ENCODE results near the gene HMGCR.

HMGCR gene

DNA sequence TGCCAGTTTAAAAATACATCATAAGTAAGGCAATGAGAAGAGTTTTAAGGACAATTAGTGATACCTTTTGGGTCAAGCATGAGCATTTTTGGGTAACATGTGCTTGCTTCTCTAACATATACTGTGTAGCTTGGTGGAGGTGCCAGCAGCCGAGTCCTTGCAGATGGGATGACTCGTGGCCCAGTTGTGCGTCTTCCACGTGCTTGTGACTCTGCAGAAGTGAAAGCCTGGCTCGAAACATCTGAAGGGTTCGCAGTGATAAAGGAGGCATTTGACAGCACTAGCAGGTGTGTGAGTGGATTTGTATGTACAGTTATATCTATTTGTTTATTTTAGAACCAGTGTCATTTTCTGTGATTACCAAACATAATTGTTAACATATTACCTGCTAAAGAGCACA, 18.2 kb downstream of the HMGCR start:
- ATAC-seq (replicated peaks) (no peak), DNase-seq (no peak)
- Mint-ChIP-seq H3K36me3 (peaks cover 47 to 55% of the 10 kb centered on the region in 2 donors), H3K4me1 (peaks cover 0 to 2% of the 10 kb centered on the region in 2 donors), H3K27ac (no peak overlapping the region), H3K9me3 (no peaks in the 10 kb centered on the region), H3K27me3 (no peaks in the 10 kb centered on the region), H3K4me3 (no peak overlapping the region)

- H3K27ac Mint-ChIP-seq: no peak overlapping the region
- peaks cover 42 to 49% of the 10 kb centered on the region in 2 donors for H3K36me3 Mint-ChIP-seq
- DNase-seq: no peak
- no peak for ATAC-seq (replicated peaks)
- no peak overlapping the region for H3K4me3 Mint-ChIP-seq
- no peaks in the 10 kb centered on the region for H3K27me3 Mint-ChIP-seq
- peaks cover 0 to 2% of the 10 kb centered on the region in 2 donors for H3K4me1 Mint-ChIP-seq
- no peaks in the 10 kb centered on the region for H3K9me3 Mint-ChIP-seq
Observed at GRCh38 chr5:75356719-75357118, 19.7 kb downstream of the HMGCR start.

- no peak overlapping the region for H3K4me3 Mint-ChIP-seq
- no peak overlapping the region for H3K27ac Mint-ChIP-seq
- no peaks in the 10 kb centered on the region for H3K27me3 Mint-ChIP-seq
- DNase-seq (no peak), ATAC-seq (replicated peaks) (no peak)
- H3K36me3 Mint-ChIP-seq: peaks cover 44 to 56% of the 10 kb centered on the region in 2 donors
- H3K4me1 Mint-ChIP-seq: peaks cover 0 to 2% of the 10 kb centered on the region in 2 donors
- no peaks in the 10 kb centered on the region for H3K9me3 Mint-ChIP-seq
Observed at GRCh38 chr5:75358117-75358516, 21.1 kb downstream of the HMGCR start.

GRCh38 chr5:75361310-75361709, 24.3 kb downstream of the HMGCR start:
- DNase-seq: no peak
- H3K27ac Mint-ChIP-seq: no peak overlapping the region
- H3K36me3 Mint-ChIP-seq: peaks cover 41 to 59% of the 10 kb centered on the region in 2 donors

DNA sequence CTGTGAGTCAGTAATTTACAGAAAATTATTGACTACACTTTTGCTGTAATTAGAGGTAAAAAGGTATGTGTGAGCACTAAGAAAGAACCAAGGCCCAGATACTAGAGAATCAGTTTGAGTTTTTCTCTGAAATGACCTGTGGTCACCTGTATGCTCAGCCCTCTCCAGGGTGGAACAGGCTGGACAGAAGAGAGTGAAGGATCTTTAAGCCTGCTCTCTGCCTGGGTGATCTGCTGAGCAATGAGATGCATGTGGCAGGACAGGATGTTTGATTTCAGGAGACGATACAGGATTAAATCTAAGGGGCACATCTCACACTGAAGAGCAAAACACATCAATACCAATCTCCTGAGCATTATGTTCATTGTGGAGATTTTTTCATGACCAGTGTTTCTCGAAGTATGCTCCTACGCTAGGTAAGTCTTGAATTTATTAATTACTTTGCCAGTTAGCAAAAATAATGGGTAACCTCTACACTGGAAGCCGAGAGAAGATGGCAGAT, 25.5 kb downstream of the HMGCR start:
- DNase-seq (no peak), ATAC-seq (replicated peaks) (no peak)
- H3K27ac Mint-ChIP-seq: no peak overlapping the region
- peaks cover 35 to 49% of the 10 kb centered on the region in 2 donors for H3K36me3 Mint-ChIP-seq
- H3K27me3 Mint-ChIP-seq: no peaks in the 10 kb centered on the region
- no peaks in the 10 kb centered on the region for H3K9me3 Mint-ChIP-seq
- H3K4me3 Mint-ChIP-seq: no peak overlapping the region
- peaks cover 5 to 6% of the 10 kb centered on the region in 2 donors for H3K4me1 Mint-ChIP-seq

More at GRCh38 chr5:75361310-75361709, 24.3 kb downstream of the HMGCR start:
- peaks cover 0 to 2% of the 10 kb centered on the region in 2 donors for H3K4me1 Mint-ChIP-seq
- ATAC-seq (replicated peaks): no peak
- no peaks in the 10 kb centered on the region for H3K27me3 Mint-ChIP-seq
- H3K9me3 Mint-ChIP-seq: no peaks in the 10 kb centered on the region
- H3K4me3 Mint-ChIP-seq: no peak overlapping the region

DNA sequence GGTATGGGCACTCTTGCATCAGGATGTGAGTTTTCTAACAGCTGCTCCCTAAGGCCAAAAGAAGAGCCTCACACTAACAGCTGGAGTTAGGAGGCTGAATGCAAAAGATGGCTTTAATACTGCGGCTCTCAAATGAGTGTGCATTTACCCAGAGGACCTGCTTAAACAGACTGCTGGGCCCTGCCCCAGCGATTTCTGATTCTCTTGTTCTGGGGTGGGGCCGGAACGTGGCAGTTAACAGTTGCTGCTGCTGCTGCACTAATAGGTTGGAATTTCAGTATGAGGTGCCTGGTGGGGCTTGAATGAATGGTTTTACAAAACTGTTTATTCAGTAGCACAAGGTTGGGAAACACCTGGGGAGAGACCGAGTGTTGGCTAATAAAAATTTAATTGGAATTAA, 26.1 kb downstream of the HMGCR start:
- H3K27ac Mint-ChIP-seq: no peak overlapping the region
- no peak for ATAC-seq (replicated peaks)
- H3K4me1 Mint-ChIP-seq: peaks cover 4 to 6% of the 10 kb centered on the region in 2 donors
- DNase-seq: no peak
- H3K4me3 Mint-ChIP-seq: no peak overlapping the region
- H3K27me3 Mint-ChIP-seq: no peaks in the 10 kb centered on the region
- peaks cover 33 to 47% of the 10 kb centered on the region in 2 donors for H3K36me3 Mint-ChIP-seq
- H3K9me3 Mint-ChIP-seq: no peaks in the 10 kb centered on the region

DNA sequence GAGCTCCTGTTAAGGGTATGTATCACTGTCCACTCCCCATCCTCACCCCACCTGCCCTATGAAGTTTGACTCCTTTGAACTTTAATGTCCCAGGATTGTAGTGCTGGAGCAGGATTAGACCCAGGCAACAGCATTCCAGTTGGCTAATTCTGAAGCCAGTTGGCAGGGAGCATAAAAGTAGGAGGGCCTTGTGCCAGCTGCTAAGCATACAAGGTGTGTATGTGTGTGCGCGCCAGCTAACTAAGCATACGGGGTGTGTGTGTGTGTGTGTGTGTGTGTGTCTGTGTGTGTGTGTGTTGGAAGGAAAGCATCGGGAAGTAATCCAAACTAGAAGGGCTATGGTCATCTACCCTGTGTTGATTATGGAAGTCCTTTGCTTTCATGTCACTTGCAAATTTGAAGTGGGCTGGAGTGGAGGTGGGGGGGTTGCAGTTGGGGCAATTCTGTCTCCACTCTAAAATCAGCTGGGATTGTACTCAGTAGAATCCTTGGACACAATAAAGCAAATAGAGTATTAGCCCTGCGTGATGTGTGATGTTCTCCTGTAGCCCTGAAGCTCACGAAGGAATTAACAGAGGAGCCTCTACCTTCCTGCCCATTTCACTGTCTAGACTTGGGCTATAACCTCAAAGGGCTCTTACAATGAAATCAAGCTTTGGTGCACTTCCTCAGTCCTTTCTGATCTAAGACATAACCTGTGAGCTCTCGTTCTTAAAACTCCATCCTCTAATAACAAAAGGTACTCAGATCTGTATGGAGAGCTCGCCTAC, 26.9 kb downstream of the HMGCR start:
- peaks cover 30 to 43% of the 10 kb centered on the region in 2 donors for H3K36me3 Mint-ChIP-seq
- no peak overlapping the region for H3K4me3 Mint-ChIP-seq
- ATAC-seq (replicated peaks) (peak in 1 of 2 donors; percentile 12), DNase-seq (no peak)
- H3K9me3 Mint-ChIP-seq: no peaks in the 10 kb centered on the region
- no peaks in the 10 kb centered on the region for H3K27me3 Mint-ChIP-seq
- peaks cover 4 to 6% of the 10 kb centered on the region in 2 donors for H3K4me1 Mint-ChIP-seq
- peak overlapping the region; percentile 88 for H3K27ac Mint-ChIP-seq

GRCh38 chr5:75364571-75365280, 27.7 kb downstream of the HMGCR start:
- Mint-ChIP-seq H3K36me3 (peaks cover 25 to 47% of the 10 kb centered on the region in 2 donors), H3K4me1 (peaks cover 4 to 6% of the 10 kb centered on the region in 2 donors), H3K27me3 (no peaks in the 10 kb centered on the region), H3K4me3 (no peak overlapping the region), H3K9me3 (no peaks in the 10 kb centered on the region), H3K27ac (peak overlapping the region; percentile 86)
- DNase-seq (no peak), ATAC-seq (replicated peaks) (no peak)

GRCh38 chr5:75365740-75366139, 28.7 kb downstream of the HMGCR start:
- peaks cover 4 to 6% of the 10 kb centered on the region in 2 donors for H3K4me1 Mint-ChIP-seq
- peaks cover 16 to 38% of the 10 kb centered on the region in 2 donors for H3K36me3 Mint-ChIP-seq
- DNase-seq: no peak
- no peaks in the 10 kb centered on the region for H3K9me3 Mint-ChIP-seq
- no peak overlapping the region for H3K27ac Mint-ChIP-seq
- H3K4me3 Mint-ChIP-seq: no peak overlapping the region
- H3K27me3 Mint-ChIP-seq: no peaks in the 10 kb centered on the region
- ATAC-seq (replicated peaks): peak in 1 of 2 donors; percentile 25

- peaks cover 14 to 39% of the 10 kb centered on the region in 2 donors for H3K36me3 Mint-ChIP-seq
- no peak overlapping the region for H3K4me3 Mint-ChIP-seq
- H3K27me3 Mint-ChIP-seq: no peaks in the 10 kb centered on the region
- no peak overlapping the region for H3K27ac Mint-ChIP-seq
- DNase-seq (no peak), ATAC-seq (replicated peaks) (peak in 1 of 2 donors; percentile 32)
- no peaks in the 10 kb centered on the region for H3K9me3 Mint-ChIP-seq
- peaks cover 4 to 6% of the 10 kb centered on the region in 2 donors for H3K4me1 Mint-ChIP-seq
Observed at GRCh38 chr5:75366787-75367186, 29.8 kb downstream of the HMGCR start.

- peaks cover 4 to 6% of the 10 kb centered on the region in 2 donors for H3K4me1 Mint-ChIP-seq
- H3K27ac Mint-ChIP-seq: no peak overlapping the region
Observed at GRCh38 chr5:75367401-75367800, 30.4 kb downstream of the HMGCR start.

DNA sequence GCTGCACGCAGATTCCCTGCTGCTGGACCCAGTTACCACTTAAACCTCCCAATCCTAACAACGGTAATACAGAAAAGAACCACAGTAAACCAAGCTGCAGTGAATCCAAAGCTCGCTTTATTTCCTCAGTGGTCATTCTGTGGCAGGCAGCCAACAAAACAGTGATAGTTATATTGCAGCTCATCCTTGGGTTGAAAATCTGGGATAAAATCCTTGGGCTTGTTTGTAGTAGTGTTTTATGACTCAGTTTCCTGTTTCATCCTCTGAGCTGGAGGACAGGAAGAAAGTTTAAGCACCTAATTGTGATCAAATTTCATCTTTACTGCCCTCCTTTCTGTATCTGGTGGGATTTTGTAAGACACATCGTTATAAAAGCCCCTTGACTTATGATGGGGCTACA, 31.4 kb downstream of the HMGCR start:
- Mint-ChIP-seq H3K36me3 (peaks cover 8 to 24% of the 10 kb centered on the region in 2 donors), H3K4me1 (peaks cover 4 to 6% of the 10 kb centered on the region in 2 donors), H3K9me3 (no peaks in the 10 kb centered on the region), H3K27ac (no peak overlapping the region), H3K27me3 (no peaks in the 10 kb centered on the region), H3K4me3 (no peak overlapping the region)
- no peak for DNase-seq
- no peak for ATAC-seq (replicated peaks)

More at GRCh38 chr5:75367401-75367800, 30.4 kb downstream of the HMGCR start:
- Mint-ChIP-seq H3K4me3 (no peak overlapping the region), H3K36me3 (peaks cover 13 to 33% of the 10 kb centered on the region in 2 donors), H3K9me3 (no peaks in the 10 kb centered on the region), H3K27me3 (no peaks in the 10 kb centered on the region)
- no peak for ATAC-seq (replicated peaks)
- no peak for DNase-seq

GRCh38 chr5:75373862-75374261, 36.8 kb downstream of the HMGCR start:
- Mint-ChIP-seq H3K36me3 (peaks cover 10 to 30% of the 10 kb centered on the region in 2 donors), H3K27me3 (no peaks in the 10 kb centered on the region), H3K4me1 (no peaks in the 10 kb centered on the region), H3K27ac (no peak overlapping the region), H3K9me3 (no peaks in the 10 kb centered on the region), H3K4me3 (no peak overlapping the region)
- DNase-seq (no peak), ATAC-seq (replicated peaks) (no peak)

DNA sequence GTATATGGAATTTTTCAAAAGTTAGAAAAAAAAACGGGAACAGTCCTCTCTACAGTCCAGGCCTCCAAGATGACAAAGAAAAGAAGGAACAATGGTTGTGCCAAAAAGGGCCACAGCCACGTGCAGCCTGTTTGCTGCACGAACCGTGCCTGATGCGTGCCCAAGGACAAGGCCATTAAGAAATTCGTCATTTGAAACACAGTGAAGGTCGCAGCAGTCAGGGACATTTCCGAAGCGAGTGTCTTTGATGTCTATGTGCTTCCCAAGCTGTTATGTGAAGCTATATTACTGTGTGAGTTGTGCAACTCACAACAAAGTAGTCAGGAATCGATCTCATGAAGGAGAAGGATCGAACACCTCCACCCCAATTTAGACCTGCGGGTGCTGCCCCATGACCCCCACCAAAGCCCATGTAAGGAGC, 37.4 kb downstream of the HMGCR start:
- H3K36me3 Mint-ChIP-seq: peaks cover 12 to 31% of the 10 kb centered on the region in 2 donors
- ATAC-seq (replicated peaks): no peak
- no peak overlapping the region for H3K27ac Mint-ChIP-seq
- H3K4me1 Mint-ChIP-seq: no peaks in the 10 kb centered on the region
- no peak overlapping the region for H3K4me3 Mint-ChIP-seq
- DNase-seq: no peak
- H3K9me3 Mint-ChIP-seq: no peaks in the 10 kb centered on the region
- no peaks in the 10 kb centered on the region for H3K27me3 Mint-ChIP-seq
